Endothelial cell of umbilical vein (primary cell): ENCODE results near the gene KAZN. TPM values are rescaled to one million over a fixed set of nuclear protein-coding genes. Genes with fewer than 3 reads are reported as not detected.

Source experiments
- BruUV-seq: library from RNA; stranded (reverse); fragments of 400-500 nt; replicated peaks from 2 replicates; lab custom pipeline; 2021; lab: Mats Ljungman, UMichigan
- CTCF ChIA-PET: fragments of 300-600, 350-600 bp; sonication (Branson Sonifier 250); formaldehyde crosslinking; loops from one replicate; lab custom pipeline; 2021; ENCODE audit warnings: antibody characterized with exemption, inconsistent platforms; lab: Charles Lee
- POLR2A ChIA-PET: fragments of 300-600, 350-600 bp; sonication (Branson Sonifier 250); formaldehyde crosslinking; loops from one replicate; lab custom pipeline; 2021; ENCODE audit warnings: antibody characterized with exemption, inconsistent platforms; lab: Charles Lee
- DNase-seq: peaks from one replicate; pipeline ENCODE4 v3.0.0-alpha.2; 2011; ENCODE audit warnings: low read depth, low spot score
- FAIRE-seq: peaks from 2 replicates; lab custom pipeline; 2011; peaks lifted over from hg19 to GRCh38; lab: Jason Lieb, UNC
- H2AFZ ChIP-seq: 2 replicates; pipeline ENCODE4 v1.6.0; 2012; ENCODE audit warnings: low read depth, low read length, control low read depth, inconsistent platforms
- H3K27ac ChIP-seq: 2 replicates; pipeline ENCODE4 v1.5.1; 2011; ENCODE audit warnings: low read depth, mild to moderate bottlenecking, control low read depth, low read length, moderate library complexity; ENCODE audit not compliant: insufficient read depth
- H3K27me3 ChIP-seq, 2 experiments: 2 replicates each; pipeline versions ENCODE4 v1.6.0 to v1.6.1; 2011; ENCODE audit warnings: low read length in 2 of 2, mixed read lengths in 1 of 2; ENCODE audit not compliant: control insufficient read depth in 2 of 2, insufficient read depth in 2 of 2
- H3K36me3 ChIP-seq, 2 experiments: 2 replicates in 1 of 2; 3 replicates in 1 of 2; pipeline ENCODE4 v1.5.1; 2011; ENCODE audit warnings: low read length in 2 of 2, mild to moderate bottlenecking in 1 of 2, moderate library complexity in 1 of 2; ENCODE audit not compliant: control insufficient read depth in 2 of 2, insufficient read depth in 2 of 2; ENCODE audit errors: extremely low read depth in 1 of 2
- H3K4me1 ChIP-seq: 3 replicates; pipeline ENCODE4 v1.5.1; 2011; ENCODE audit warnings: mild to moderate bottlenecking, low read length; ENCODE audit not compliant: control insufficient read depth, insufficient read depth; ENCODE audit errors: extremely low read depth
- H3K4me2 ChIP-seq: 2 replicates; pipeline ENCODE4 v1.6.1; 2011; ENCODE audit warnings: low read length, control low read depth, mixed read lengths; ENCODE audit not compliant: insufficient read depth
- H3K4me3 ChIP-seq, 3 experiments: fragments of 200-600 bp in 1 of 3; sonication (generic), shearing (Covaris generic) in 1 of 3; replicated peaks in 1 of 3; 2 replicates each; pipeline ENCODE4 v1.5.1; 2011 to 2016; ENCODE audit warnings: control low read depth in 3 of 3, low read length in 3 of 3, mild to moderate bottlenecking in 2 of 3, inconsistent platforms in 1 of 3, low read depth in 1 of 3, moderate library complexity in 1 of 3; ENCODE audit not compliant: insufficient read depth in 1 of 3
- H3K79me2 ChIP-seq: 2 replicates; pipeline ENCODE4 v1.6.0; 2012; ENCODE audit warnings: low read length, inconsistent platforms; ENCODE audit not compliant: control insufficient read depth, insufficient read depth
- H3K9ac ChIP-seq: replicated peaks from 2 replicates; pipeline ENCODE3; 2011; ENCODE audit warnings: low read length, control low read depth; ENCODE audit not compliant: insufficient read depth; ENCODE audit errors: extremely low read depth
- H3K9me1 ChIP-seq: replicated peaks from 3 replicates; pipeline ENCODE4 v1.6.0; 2011; ENCODE audit warnings: mild to moderate bottlenecking, low read length; ENCODE audit not compliant: control insufficient read depth, insufficient read depth; ENCODE audit errors: extremely low read depth
- H3K9me3 ChIP-seq: replicated peaks from 2 replicates; pipeline ENCODE4 v1.5.1; 2012; ENCODE audit warnings: low read length, inconsistent platforms; ENCODE audit not compliant: control insufficient read depth, insufficient read depth
- H4K20me1 ChIP-seq: replicated peaks from 2 replicates; pipeline ENCODE3; 2011; ENCODE audit warnings: mild to moderate bottlenecking, low read length; ENCODE audit not compliant: control insufficient read depth, insufficient read depth; ENCODE audit errors: extremely low read depth
- CTCF ChIP-seq, 2 donors: IDR thresholded peaks; 1 replicate in 1 of 2; 2 replicates in 1 of 2; pipeline ENCODE4 v1.5.1; 2011; ENCODE audit warnings: low read length in 2 of 2, mild to moderate bottlenecking in 2 of 2, moderate library complexity in 2 of 2, control low read depth in 1 of 2, inconsistent platforms in 1 of 2, low read depth in 1 of 2; ENCODE audit not compliant: insufficient read depth in 1 of 2; ENCODE audit errors: extremely low read depth in 1 of 2
- EZH2 ChIP-seq: IDR thresholded peaks from 2 replicates; pipeline ENCODE4 v1.6.1; 2012; ENCODE audit warnings: borderline replicate concordance, low read depth, mild to moderate bottlenecking, moderate library complexity, low read length, inconsistent platforms; ENCODE audit not compliant: severe bottlenecking
- FOS ChIP-seq: IDR thresholded peaks from 2 replicates; pipeline ENCODE4 v1.6.1; 2011; ENCODE audit warnings: mild to moderate bottlenecking, low read length, moderate library complexity, borderline replicate concordance; ENCODE audit not compliant: insufficient read depth
- GATA2 ChIP-seq: IDR thresholded peaks from 2 replicates; pipeline ENCODE4 v1.7.0; 2011; ENCODE audit warnings: low read depth, mild to moderate bottlenecking, moderate library complexity, mixed read lengths, low read length; ENCODE audit not compliant: insufficient read length, insufficient read depth
- JUN ChIP-seq: IDR thresholded peaks from 2 replicates; pipeline ENCODE4 v1.6.1; 2011; ENCODE audit warnings: borderline replicate concordance, low read depth; ENCODE audit not compliant: insufficient read length, insufficient read depth
- MYC ChIP-seq: IDR thresholded peaks from one replicate; pipeline ENCODE4 v1.6.1; 2011; ENCODE audit warnings: mild to moderate bottlenecking, low read depth, low read length
- POLR2A ChIP-seq: IDR thresholded peaks from 2 replicates; pipeline ENCODE4 v1.6.1; 2012; ENCODE audit warnings: low read depth, mild to moderate bottlenecking, control low read depth, low read length
- POLR2AphosphoS5 ChIP-seq: IDR thresholded peaks from 2 replicates; pipeline ENCODE4 v1.6.1; 2012; ENCODE audit warnings: low read depth, mild to moderate bottlenecking, control low read depth, low read length, moderate library complexity; ENCODE audit not compliant: insufficient read depth
- dilution Hi-C: fragments of 300-500 bp; cut with MboI; formaldehyde crosslinking; loops from one replicate; pipeline ENCODE4 v1.15.0; 2019; ENCODE audit warnings: low sequenced_read_pairs; ENCODE audit not compliant: extremely low pct_ligation_motif_present
- intact Hi-C: fragments of 100-400 bp; cut with micrococcal nuclease; formaldehyde crosslinking; loops from one replicate; pipeline ENCODE4 v1.10.0; 2022
- polyA plus RNA-seq, 4 experiments: library from polyadenylated mRNA; depleted of rRNA in 3 of 4; stranded (reverse) in 3 of 4; unstranded in 1 of 4; fragments of >200 nt; gene quantifications; 2 replicates each; pipeline versions ENCODE4 v1.2.1 to v1.2.3, GENCODE V29; 2011 to 2012; ENCODE audit warnings: missing spikeins in 1 of 4
- total RNA-seq: library from RNA; stranded (reverse); gene quantifications from 2 replicates; pipeline ENCODE4 v1.2.3, GENCODE V29; 2021
- TF ChIP-seq, protein P1 (sequence below): IDR thresholded peaks from 2 replicates; pipeline ENCODE4 v1.6.1; 2011; ENCODE audit not compliant: insufficient read depth, insufficient read length

The KAZN gene
- total and polyA plus RNA-seq, 2 donors (not counting 3 experiments of a cell fraction or from before 2014, with no cell fraction given): 1.6 to 5.8 TPM

DNA sequence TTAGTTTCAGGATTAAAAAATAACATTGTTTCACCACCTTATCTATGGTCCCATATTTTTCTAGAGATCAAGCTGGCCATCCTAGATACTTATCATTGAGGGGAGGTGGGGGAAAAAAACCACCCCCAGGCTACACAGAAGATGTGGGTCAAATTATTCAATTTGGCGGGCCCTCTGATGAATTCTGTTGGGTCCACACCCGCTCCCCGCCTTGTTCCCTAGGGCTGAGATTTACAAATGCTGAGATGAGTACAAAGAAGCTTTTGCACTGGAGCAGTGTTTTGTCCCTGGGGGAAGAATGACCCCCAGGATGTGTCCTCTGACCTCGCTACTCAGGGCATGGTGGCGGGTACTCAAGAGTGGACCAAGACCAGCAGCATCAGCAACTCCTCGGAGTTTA is 308.2 kb downstream of the KAZN start:
- H3K36me3 ChIP-seq: no peaks in the 10 kb centered on the region
- BruUV-seq: no TSS peak
- H3K4me2 ChIP-seq: no peak overlapping the region
- no peaks in the 10 kb centered on the region for H3K27me3 ChIP-seq
- ChIA-PET POLR2A (no interaction called here), CTCF (interaction anchor here (1.2 kb wide), 1 partner anchor 24 kb away, joined by 3 read pairs; no protein-coding TSS in a partner anchor)
- dilution Hi-C loops: no loop called here
- H2AFZ ChIP-seq: no peak overlapping the region
- no peaks in the 10 kb centered on the region for H3K4me1 ChIP-seq
- no peaks in the 10 kb centered on the region for H4K20me1 ChIP-seq
- H3K9me1 ChIP-seq: no peaks in the 10 kb centered on the region
- no peaks in the 10 kb centered on the region for H3K79me2 ChIP-seq
- no peak for FAIRE-seq
- no peak for DNase-seq
- H3K9me3 ChIP-seq: no peaks in the 10 kb centered on the region
- H3K4me3 ChIP-seq: no peak overlapping the region
- TF ChIP-seq POLR2A: no peak
- no peak for TF ChIP-seq CTCF (IDR thresholded peaks at IDR 0.05; ENCODE audit: extremely low read depth in 1 of 2, insufficient read depth in 1 of 2, low read depth in 1 of 2, low read length in 2 of 2)
- TF ChIP-seq JUN: no peak
- no peak for TF ChIP-seq FOS
- TF ChIP-seq EZH2: no peak
- TF ChIP-seq GATA2: no peak
- TF ChIP-seq POLR2AphosphoS5: no peak
- no peak for TF ChIP-seq MYC
- TF ChIP-seq, protein P1, sequence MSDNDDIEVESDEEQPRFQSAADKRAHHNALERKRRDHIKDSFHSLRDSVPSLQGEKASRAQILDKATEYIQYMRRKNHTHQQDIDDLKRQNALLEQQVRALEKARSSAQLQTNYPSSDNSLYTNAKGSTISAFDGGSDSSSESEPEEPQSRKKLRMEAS: no peak
- no peak overlapping the region for H3K27ac ChIP-seq
- no peak overlapping the region for H3K9ac ChIP-seq
- intact Hi-C loops: no loop called here
